Endothelial cell of umbilical vein (primary cell): ENCODE measurements around the gene TPRX2. TPM values are rescaled to one million over a fixed set of nuclear protein-coding genes. Genes with fewer than 3 reads are reported as not detected.

Experiments
- BruUV-seq: library from RNA; stranded (reverse); fragments of 400-500 nt; replicated peaks from 2 replicates; lab custom pipeline; 2021; lab: Mats Ljungman, UMichigan
- CTCF ChIA-PET: fragments of 300-600, 350-600 bp; sonication (Branson Sonifier 250); formaldehyde crosslinking; loops from one replicate; lab custom pipeline; 2021; ENCODE audit warnings: antibody characterized with exemption, inconsistent platforms; lab: Charles Lee
- POLR2A ChIA-PET: fragments of 300-600, 350-600 bp; sonication (Branson Sonifier 250); formaldehyde crosslinking; loops from one replicate; lab custom pipeline; 2021; ENCODE audit warnings: antibody characterized with exemption, inconsistent platforms; lab: Charles Lee
- DNase-seq: peaks from one replicate; pipeline ENCODE4 v3.0.0-alpha.2; 2011; ENCODE audit warnings: low read depth, low spot score
- FAIRE-seq: peaks from 2 replicates; lab custom pipeline; 2011; peaks lifted over from hg19 to GRCh38; lab: Jason Lieb, UNC
- H2AFZ ChIP-seq: 2 replicates; pipeline ENCODE4 v1.6.0; 2012; ENCODE audit warnings: low read depth, low read length, control low read depth, inconsistent platforms
- H3K27ac ChIP-seq: 2 replicates; pipeline ENCODE4 v1.5.1; 2011; ENCODE audit warnings: low read depth, mild to moderate bottlenecking, control low read depth, low read length, moderate library complexity; ENCODE audit not compliant: insufficient read depth
- H3K27me3 ChIP-seq, 2 experiments: 2 replicates each; pipeline versions ENCODE4 v1.6.0 to v1.6.1; 2011; ENCODE audit warnings: low read length in 2 of 2, mixed read lengths in 1 of 2; ENCODE audit not compliant: control insufficient read depth in 2 of 2, insufficient read depth in 2 of 2
- H3K36me3 ChIP-seq, 2 experiments: 2 replicates in 1 of 2; 3 replicates in 1 of 2; pipeline ENCODE4 v1.5.1; 2011; ENCODE audit warnings: low read length in 2 of 2, mild to moderate bottlenecking in 1 of 2, moderate library complexity in 1 of 2; ENCODE audit not compliant: control insufficient read depth in 2 of 2, insufficient read depth in 2 of 2; ENCODE audit errors: extremely low read depth in 1 of 2
- H3K4me1 ChIP-seq: 3 replicates; pipeline ENCODE4 v1.5.1; 2011; ENCODE audit warnings: mild to moderate bottlenecking, low read length; ENCODE audit not compliant: control insufficient read depth, insufficient read depth; ENCODE audit errors: extremely low read depth
- H3K4me2 ChIP-seq: 2 replicates; pipeline ENCODE4 v1.6.1; 2011; ENCODE audit warnings: low read length, control low read depth, mixed read lengths; ENCODE audit not compliant: insufficient read depth
- H3K4me3 ChIP-seq, 3 experiments: fragments of 200-600 bp in 1 of 3; sonication (generic), shearing (Covaris generic) in 1 of 3; replicated peaks in 1 of 3; 2 replicates each; pipeline ENCODE4 v1.5.1; 2011 to 2016; ENCODE audit warnings: control low read depth in 3 of 3, low read length in 3 of 3, mild to moderate bottlenecking in 2 of 3, inconsistent platforms in 1 of 3, low read depth in 1 of 3, moderate library complexity in 1 of 3; ENCODE audit not compliant: insufficient read depth in 1 of 3
- H3K79me2 ChIP-seq: 2 replicates; pipeline ENCODE4 v1.6.0; 2012; ENCODE audit warnings: low read length, inconsistent platforms; ENCODE audit not compliant: control insufficient read depth, insufficient read depth
- H3K9ac ChIP-seq: replicated peaks from 2 replicates; pipeline ENCODE3; 2011; ENCODE audit warnings: low read length, control low read depth; ENCODE audit not compliant: insufficient read depth; ENCODE audit errors: extremely low read depth
- H3K9me1 ChIP-seq: replicated peaks from 3 replicates; pipeline ENCODE4 v1.6.0; 2011; ENCODE audit warnings: mild to moderate bottlenecking, low read length; ENCODE audit not compliant: control insufficient read depth, insufficient read depth; ENCODE audit errors: extremely low read depth
- H3K9me3 ChIP-seq: replicated peaks from 2 replicates; pipeline ENCODE4 v1.5.1; 2012; ENCODE audit warnings: low read length, inconsistent platforms; ENCODE audit not compliant: control insufficient read depth, insufficient read depth
- H4K20me1 ChIP-seq: replicated peaks from 2 replicates; pipeline ENCODE3; 2011; ENCODE audit warnings: mild to moderate bottlenecking, low read length; ENCODE audit not compliant: control insufficient read depth, insufficient read depth; ENCODE audit errors: extremely low read depth
- EZH2 ChIP-seq: IDR thresholded peaks from 2 replicates; pipeline ENCODE4 v1.6.1; 2012; ENCODE audit warnings: borderline replicate concordance, low read depth, mild to moderate bottlenecking, moderate library complexity, low read length, inconsistent platforms; ENCODE audit not compliant: severe bottlenecking
- FOS ChIP-seq: IDR thresholded peaks from 2 replicates; pipeline ENCODE4 v1.6.1; 2011; ENCODE audit warnings: mild to moderate bottlenecking, low read length, moderate library complexity, borderline replicate concordance; ENCODE audit not compliant: insufficient read depth
- GATA2 ChIP-seq: IDR thresholded peaks from 2 replicates; pipeline ENCODE4 v1.7.0; 2011; ENCODE audit warnings: low read depth, mild to moderate bottlenecking, moderate library complexity, mixed read lengths, low read length; ENCODE audit not compliant: insufficient read length, insufficient read depth
- JUN ChIP-seq: IDR thresholded peaks from 2 replicates; pipeline ENCODE4 v1.6.1; 2011; ENCODE audit warnings: borderline replicate concordance, low read depth; ENCODE audit not compliant: insufficient read length, insufficient read depth
- MAX ChIP-seq: IDR thresholded peaks from 2 replicates; pipeline ENCODE4 v1.6.1; 2011; ENCODE audit not compliant: insufficient read depth, insufficient read length
- MYC ChIP-seq: IDR thresholded peaks from one replicate; pipeline ENCODE4 v1.6.1; 2011; ENCODE audit warnings: mild to moderate bottlenecking, low read depth, low read length
- POLR2A ChIP-seq: IDR thresholded peaks from 2 replicates; pipeline ENCODE4 v1.6.1; 2012; ENCODE audit warnings: low read depth, mild to moderate bottlenecking, control low read depth, low read length
- POLR2AphosphoS5 ChIP-seq: IDR thresholded peaks from 2 replicates; pipeline ENCODE4 v1.6.1; 2012; ENCODE audit warnings: low read depth, mild to moderate bottlenecking, control low read depth, low read length, moderate library complexity; ENCODE audit not compliant: insufficient read depth
- dilution Hi-C: fragments of 300-500 bp; cut with MboI; formaldehyde crosslinking; loops from one replicate; pipeline ENCODE4 v1.15.0; 2019; ENCODE audit warnings: low sequenced_read_pairs; ENCODE audit not compliant: extremely low pct_ligation_motif_present
- intact Hi-C: fragments of 100-400 bp; cut with micrococcal nuclease; formaldehyde crosslinking; loops from one replicate; pipeline ENCODE4 v1.10.0; 2022
- polyA plus RNA-seq, 4 experiments: library from polyadenylated mRNA; depleted of rRNA in 3 of 4; stranded (reverse) in 3 of 4; unstranded in 1 of 4; fragments of >200 nt; gene quantifications; 2 replicates each; pipeline versions ENCODE4 v1.2.1 to v1.2.3, GENCODE V29; 2011 to 2012; ENCODE audit warnings: missing spikeins in 1 of 4
- total RNA-seq: library from RNA; stranded (reverse); gene quantifications from 2 replicates; pipeline ENCODE4 v1.2.3, GENCODE V29; 2021
- TF ChIP-seq, protein P1 (sequence below), 2 donors: IDR thresholded peaks; 1 replicate in 1 of 2; 2 replicates in 1 of 2; pipeline ENCODE4 v1.5.1; 2011; ENCODE audit warnings: low read length in 2 of 2, mild to moderate bottlenecking in 2 of 2, moderate library complexity in 2 of 2, control low read depth in 1 of 2, inconsistent platforms in 1 of 2, low read depth in 1 of 2; ENCODE audit not compliant: insufficient read depth in 1 of 2; ENCODE audit errors: extremely low read depth in 1 of 2

The TPRX2 gene
- total and polyA plus RNA-seq, 2 donors (not counting 3 experiments of a cell fraction or from before 2014, with no cell fraction given): not detected

- ChIA-PET CTCF (interaction anchor here (0.5 kb wide), 1 partner anchor 51 kb away, joined by 3 read pairs; no protein-coding TSS in a partner anchor), POLR2A (no interaction called here)
- H2AFZ ChIP-seq: no peak overlapping the region
- BruUV-seq: no TSS peak
- H4K20me1 ChIP-seq: no peaks in the 10 kb centered on the region
- H3K9ac ChIP-seq: no peak overlapping the region
- intact Hi-C loops (no loop called here), dilution Hi-C loops (no loop called here)
- no peaks in the 10 kb centered on the region for H3K4me1 ChIP-seq
- H3K27ac ChIP-seq: no peak overlapping the region
- DNase-seq (no peak), FAIRE-seq (no peak)
- H3K9me1 ChIP-seq: no peaks in the 10 kb centered on the region
- H3K27me3 ChIP-seq: no peaks in the 10 kb centered on the region
- H3K4me2 ChIP-seq: no peak overlapping the region
- no peaks in the 10 kb centered on the region for H3K79me2 ChIP-seq
- no peaks in the 10 kb centered on the region for H3K36me3 ChIP-seq
- no peak overlapping the region for H3K4me3 ChIP-seq
- no peaks in the 10 kb centered on the region for H3K9me3 ChIP-seq
- TF ChIP-seq POLR2AphosphoS5 (no peak), FOS (no peak), POLR2A (no peak), JUN (no peak), MYC (no peak), GATA2 (no peak), EZH2 (no peak), MAX (no peak)
- TF ChIP-seq, protein P1, sequence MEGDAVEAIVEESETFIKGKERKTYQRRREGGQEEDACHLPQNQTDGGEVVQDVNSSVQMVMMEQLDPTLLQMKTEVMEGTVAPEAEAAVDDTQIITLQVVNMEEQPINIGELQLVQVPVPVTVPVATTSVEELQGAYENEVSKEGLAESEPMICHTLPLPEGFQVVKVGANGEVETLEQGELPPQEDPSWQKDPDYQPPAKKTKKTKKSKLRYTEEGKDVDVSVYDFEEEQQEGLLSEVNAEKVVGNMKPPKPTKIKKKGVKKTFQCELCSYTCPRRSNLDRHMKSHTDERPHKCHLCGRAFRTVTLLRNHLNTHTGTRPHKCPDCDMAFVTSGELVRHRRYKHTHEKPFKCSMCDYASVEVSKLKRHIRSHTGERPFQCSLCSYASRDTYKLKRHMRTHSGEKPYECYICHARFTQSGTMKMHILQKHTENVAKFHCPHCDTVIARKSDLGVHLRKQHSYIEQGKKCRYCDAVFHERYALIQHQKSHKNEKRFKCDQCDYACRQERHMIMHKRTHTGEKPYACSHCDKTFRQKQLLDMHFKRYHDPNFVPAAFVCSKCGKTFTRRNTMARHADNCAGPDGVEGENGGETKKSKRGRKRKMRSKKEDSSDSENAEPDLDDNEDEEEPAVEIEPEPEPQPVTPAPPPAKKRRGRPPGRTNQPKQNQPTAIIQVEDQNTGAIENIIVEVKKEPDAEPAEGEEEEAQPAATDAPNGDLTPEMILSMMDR (IDR thresholded peaks at IDR 0.05; ENCODE audit: extremely low read depth in 1 of 2, insufficient read depth in 1 of 2, low read depth in 1 of 2, low read length in 2 of 2): no peak
Observed at GRCh38 chr19:47861630-47862029, 2.6 kb downstream of the TPRX2 start.
